ENCODE measurements around the gene EIF4G3.

Gene EIF4G3

GRCh38 chr1:21184276-21184675 is 7.6 kb upstream of the EIF4G3 start:
- TF ChIP-seq TAF1 (IDR thresholded peaks at IDR 0.05; ENCODE audit: borderline replicate concordance, insufficient read depth, low read length) (no peak), FOXP2 (optimal IDR thresholded peaks at IDR 0.05; ENCODE audit: borderline replicate concordance, extremely low read depth, extremely low read length, insufficient read depth) (no peak), SIN3A (IDR thresholded peaks at IDR 0.05; ENCODE audit: borderline replicate concordance, insufficient read depth, low read length) (no peak), REST (IDR thresholded peaks at IDR 0.05; ENCODE audit: insufficient read depth in 1 of 2, low read depth in 2 of 2, low read length in 2 of 2) (no peak), POLR2AphosphoS5 (IDR thresholded peaks at IDR 0.05; ENCODE audit: low read depth, low read length) (no peak)

GRCh38 chr1:21182181-21182731 is 5.6 kb upstream of the EIF4G3 start:
- no peak for TF ChIP-seq SIN3A (IDR thresholded peaks at IDR 0.05; ENCODE audit: borderline replicate concordance, insufficient read depth, low read length)
- TF ChIP-seq POLR2AphosphoS5 (IDR thresholded peaks at IDR 0.05; ENCODE audit: low read depth, low read length) = no peak
- no peak for TF ChIP-seq FOXP2 (optimal IDR thresholded peaks at IDR 0.05; ENCODE audit: borderline replicate concordance, extremely low read depth, extremely low read length, insufficient read depth)
- TF ChIP-seq REST (IDR thresholded peaks at IDR 0.05; ENCODE audit: insufficient read depth in 1 of 2, low read depth in 2 of 2, low read length in 2 of 2) = no peak
- TF ChIP-seq TAF1 (IDR thresholded peaks at IDR 0.05; ENCODE audit: borderline replicate concordance, insufficient read depth, low read length) = no peak

- TF ChIP-seq TAF1 (IDR thresholded peaks at IDR 0.05; ENCODE audit: borderline replicate concordance, insufficient read depth, low read length) = no peak
- TF ChIP-seq FOXP2 (optimal IDR thresholded peaks at IDR 0.05; ENCODE audit: borderline replicate concordance, extremely low read depth, extremely low read length, insufficient read depth) = no peak
- TF ChIP-seq POLR2AphosphoS5 (IDR thresholded peaks at IDR 0.05; ENCODE audit: low read depth, low read length) = no peak
- no peak for TF ChIP-seq SIN3A (IDR thresholded peaks at IDR 0.05; ENCODE audit: borderline replicate concordance, insufficient read depth, low read length)
- no peak for TF ChIP-seq REST (IDR thresholded peaks at IDR 0.05; ENCODE audit: insufficient read depth in 1 of 2, low read depth in 2 of 2, low read length in 2 of 2)
Measured at GRCh38 chr1:21175670-21176581, 771 bp downstream of the EIF4G3 start.

GRCh38 chr1:21175324-21175669 is 1.4 kb downstream of the EIF4G3 start:
- TF ChIP-seq TAF1 (IDR thresholded peaks at IDR 0.05; ENCODE audit: borderline replicate concordance, insufficient read depth, low read length) = no peak
- TF ChIP-seq POLR2AphosphoS5 (IDR thresholded peaks at IDR 0.05; ENCODE audit: low read depth, low read length) = no peak
- TF ChIP-seq REST (IDR thresholded peaks at IDR 0.05; ENCODE audit: insufficient read depth in 1 of 2, low read depth in 2 of 2, low read length in 2 of 2) = no peak
- TF ChIP-seq SIN3A (IDR thresholded peaks at IDR 0.05; ENCODE audit: borderline replicate concordance, insufficient read depth, low read length) = no peak
- no peak for TF ChIP-seq FOXP2 (optimal IDR thresholded peaks at IDR 0.05; ENCODE audit: borderline replicate concordance, extremely low read depth, extremely low read length, insufficient read depth)
